ENCODE measurements around the gene TUSC2. TPM values are rescaled to one million over a fixed set of nuclear protein-coding genes. Genes with fewer than 3 reads are reported as not detected.

Gene TUSC2
- total and polyA plus RNA-seq, 2 of the 8 experiments (the other 6 are each of a cell fraction or from before 2014, with no cell fraction given) = 33.3 to 65.4 TPM

GRCh38 chr3:50330330-50330729 lies 2.3 kb upstream of the TUSC2 start (continued):
- TF ChIP-seq CHD7 (IDR thresholded peaks at IDR 0.05; ENCODE audit: insufficient replicate concordance, low read length) (no peak), FOSL1 (IDR thresholded peaks at IDR 0.05; ENCODE audit: insufficient read depth, low read depth, low read length) (no peak), MAFK (IDR thresholded peaks at IDR 0.05; ENCODE audit: low read depth, low read length) (no peak), RAD21 (IDR thresholded peaks at IDR 0.05 in 1 of 2, conservative IDR thresholded peaks at IDR 0.05 in 1 of 2; ENCODE audit: low read depth in 2 of 2, low read length in 2 of 2) (no peak)
